ENCODE results near the gene LDLRAD2. TPM values are rescaled to one million over a fixed set of nuclear protein-coding genes. Genes with fewer than 3 reads are reported as not detected.

The LDLRAD2 gene
- total RNA-seq, 6 experiments from 2014 or later = 0.14 TPM; not detected in 5

DNA sequence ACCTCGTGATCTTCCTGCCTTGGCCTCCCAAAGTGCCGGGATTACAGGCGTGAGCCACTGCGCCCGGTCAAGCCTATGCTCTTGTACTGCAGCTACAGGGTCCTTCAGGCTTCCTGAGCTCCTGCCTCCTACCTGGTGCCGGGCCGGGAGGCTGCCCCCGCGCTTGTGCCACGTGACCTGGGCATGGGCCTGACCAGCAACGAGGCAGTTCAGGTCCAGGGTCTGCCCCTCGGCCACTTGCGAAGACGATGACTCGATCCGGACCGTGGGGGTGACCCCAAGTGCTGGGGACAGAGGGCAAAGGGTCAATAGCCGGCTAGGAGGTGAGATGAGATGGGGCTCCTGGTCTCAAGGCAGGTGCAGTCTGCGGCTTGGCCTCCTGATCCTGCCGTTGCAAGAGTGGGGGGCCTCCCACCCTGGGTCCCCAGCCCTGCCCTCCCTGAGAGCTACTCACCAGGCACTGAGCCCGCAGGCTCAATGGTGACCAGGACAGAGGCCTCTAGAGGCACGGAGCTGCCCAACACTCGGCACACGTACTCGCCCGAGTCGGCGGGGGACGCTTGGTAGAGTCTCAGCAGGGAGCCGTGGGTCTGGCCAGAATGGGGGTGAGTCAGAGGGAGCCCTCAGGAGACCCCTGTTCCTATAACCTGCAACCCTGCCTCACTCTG lies 38.0 kb downstream of the LDLRAD2 start:
- no peaks in the 10 kb centered on the region for H3K9me3 Mint-ChIP-seq
- no peak overlapping the region for H3K4me3 Mint-ChIP-seq
- TF ChIP-seq, protein P1, sequence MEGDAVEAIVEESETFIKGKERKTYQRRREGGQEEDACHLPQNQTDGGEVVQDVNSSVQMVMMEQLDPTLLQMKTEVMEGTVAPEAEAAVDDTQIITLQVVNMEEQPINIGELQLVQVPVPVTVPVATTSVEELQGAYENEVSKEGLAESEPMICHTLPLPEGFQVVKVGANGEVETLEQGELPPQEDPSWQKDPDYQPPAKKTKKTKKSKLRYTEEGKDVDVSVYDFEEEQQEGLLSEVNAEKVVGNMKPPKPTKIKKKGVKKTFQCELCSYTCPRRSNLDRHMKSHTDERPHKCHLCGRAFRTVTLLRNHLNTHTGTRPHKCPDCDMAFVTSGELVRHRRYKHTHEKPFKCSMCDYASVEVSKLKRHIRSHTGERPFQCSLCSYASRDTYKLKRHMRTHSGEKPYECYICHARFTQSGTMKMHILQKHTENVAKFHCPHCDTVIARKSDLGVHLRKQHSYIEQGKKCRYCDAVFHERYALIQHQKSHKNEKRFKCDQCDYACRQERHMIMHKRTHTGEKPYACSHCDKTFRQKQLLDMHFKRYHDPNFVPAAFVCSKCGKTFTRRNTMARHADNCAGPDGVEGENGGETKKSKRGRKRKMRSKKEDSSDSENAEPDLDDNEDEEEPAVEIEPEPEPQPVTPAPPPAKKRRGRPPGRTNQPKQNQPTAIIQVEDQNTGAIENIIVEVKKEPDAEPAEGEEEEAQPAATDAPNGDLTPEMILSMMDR (IDR thresholded peaks at IDR 0.05) = no peak
- H3K4me1 Mint-ChIP-seq (ENCODE audit: low read depth) = no peaks in the 10 kb centered on the region
- H3K27ac Mint-ChIP-seq = no peak overlapping the region
- DNase-seq = no peak
- H3K27me3 Mint-ChIP-seq (ENCODE audit: insufficient read depth) = peaks cover 11% of the 10 kb centered on the region
- peaks cover 18% of the 10 kb centered on the region for H3K36me3 Mint-ChIP-seq (ENCODE audit: low read depth)

DNA sequence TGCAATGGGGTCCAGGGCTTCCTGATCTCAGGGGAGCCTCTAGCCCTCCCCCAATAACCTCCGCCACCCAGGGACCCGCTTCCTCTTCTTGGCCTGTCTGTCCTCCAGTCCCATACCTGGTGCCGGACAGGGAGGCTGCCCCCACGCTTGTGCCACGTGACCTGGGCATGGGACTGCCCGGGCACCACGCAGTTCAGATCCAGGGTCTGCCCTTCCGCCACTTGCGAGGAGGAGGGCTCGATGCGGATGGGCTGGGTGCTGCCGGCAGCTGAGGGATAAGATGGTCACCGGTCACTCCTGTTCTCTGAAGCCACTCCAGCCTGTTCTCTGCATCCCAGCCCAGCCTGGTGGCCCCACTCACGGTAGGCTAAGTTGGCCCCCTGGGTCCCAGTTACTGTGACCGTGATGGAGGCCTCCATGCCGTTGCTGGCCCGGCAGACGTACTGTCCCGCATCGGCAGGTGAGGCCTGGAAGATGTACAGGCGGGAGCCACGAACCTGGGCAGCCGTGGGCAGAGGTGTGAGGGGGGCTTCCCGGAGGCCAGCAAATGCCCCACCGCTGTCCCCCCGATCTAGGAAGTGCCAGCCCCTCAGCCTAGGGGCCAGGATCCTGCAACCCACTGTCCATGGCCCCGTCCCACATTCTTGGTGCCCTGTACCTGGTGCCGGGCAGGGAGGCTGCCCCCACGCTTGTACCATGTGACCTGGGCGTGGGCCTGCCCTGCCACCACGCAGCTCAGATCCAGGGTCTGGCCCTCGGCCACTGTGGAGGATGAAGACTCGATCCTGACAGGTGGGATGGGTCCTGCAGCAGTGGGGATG lies 39.6 kb downstream of the LDLRAD2 start:
- DNase-seq = no peak
- peaks cover 4% of the 10 kb centered on the region; the same call in 1 of the 2 replicates for H3K4me1 Mint-ChIP-seq (ENCODE audit: low read depth)
- H3K27me3 Mint-ChIP-seq (ENCODE audit: insufficient read depth) = peaks cover 13% of the 10 kb centered on the region
- no peaks in the 10 kb centered on the region for H3K9me3 Mint-ChIP-seq
- H3K27ac Mint-ChIP-seq = no peak overlapping the region
- H3K4me3 Mint-ChIP-seq = no peak overlapping the region
- H3K36me3 Mint-ChIP-seq (ENCODE audit: low read depth) = peaks cover 26% of the 10 kb centered on the region
- TF ChIP-seq, protein P1 (IDR thresholded peaks at IDR 0.05) = no peak

DNA sequence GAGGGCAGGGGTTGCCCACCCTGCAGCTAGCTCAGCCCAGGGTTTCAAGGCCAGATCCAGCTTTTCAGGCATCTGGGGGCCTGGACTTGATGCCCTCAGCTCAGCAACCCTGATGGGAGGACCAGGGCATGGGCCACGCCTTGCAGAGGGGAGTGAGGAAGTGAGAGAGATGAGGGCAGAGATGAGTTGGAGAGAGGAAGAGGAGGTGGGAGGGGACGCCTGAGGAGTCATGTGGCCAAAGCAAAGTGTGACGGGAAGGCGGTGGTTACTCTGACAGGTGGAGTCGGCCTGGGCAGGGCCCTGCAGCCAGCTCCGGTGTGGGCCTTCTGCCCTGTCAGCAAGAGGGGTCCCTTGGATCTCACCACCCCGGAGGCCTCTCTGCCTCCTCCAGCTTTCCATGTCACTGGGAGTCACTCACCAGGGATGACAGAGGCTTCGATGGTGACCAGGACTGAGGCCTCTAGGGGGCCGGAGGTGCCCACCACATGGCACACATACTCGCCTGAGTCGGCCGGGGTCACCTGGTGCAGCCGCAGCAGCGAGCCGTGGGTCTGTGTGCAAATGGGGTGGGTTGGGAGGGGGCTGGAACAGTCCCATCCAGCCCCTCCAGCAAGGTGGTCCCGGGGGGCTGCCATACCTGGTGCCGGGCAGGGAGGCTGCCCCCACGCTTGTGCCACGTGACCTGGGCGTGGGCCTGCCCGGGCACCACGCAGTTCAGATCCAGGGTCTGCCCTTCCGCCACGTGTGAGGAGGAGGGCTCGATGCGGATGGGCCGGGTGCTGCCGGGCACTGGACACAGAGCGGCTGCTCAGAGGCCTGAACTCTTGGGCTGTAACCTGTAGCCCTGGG lies 40.4 kb downstream of the LDLRAD2 start:
- no peaks in the 10 kb centered on the region for H3K9me3 Mint-ChIP-seq
- H3K36me3 Mint-ChIP-seq (ENCODE audit: low read depth) = peaks cover 26% of the 10 kb centered on the region
- H3K27ac Mint-ChIP-seq = no peak overlapping the region
- peaks cover 14% of the 10 kb centered on the region for H3K27me3 Mint-ChIP-seq (ENCODE audit: insufficient read depth)
- H3K4me3 Mint-ChIP-seq = no peak overlapping the region
- TF ChIP-seq, protein P1 (IDR thresholded peaks at IDR 0.05) = no peak
- peaks cover 7% of the 10 kb centered on the region for H3K4me1 Mint-ChIP-seq (ENCODE audit: low read depth)
- DNase-seq = no peak

DNA sequence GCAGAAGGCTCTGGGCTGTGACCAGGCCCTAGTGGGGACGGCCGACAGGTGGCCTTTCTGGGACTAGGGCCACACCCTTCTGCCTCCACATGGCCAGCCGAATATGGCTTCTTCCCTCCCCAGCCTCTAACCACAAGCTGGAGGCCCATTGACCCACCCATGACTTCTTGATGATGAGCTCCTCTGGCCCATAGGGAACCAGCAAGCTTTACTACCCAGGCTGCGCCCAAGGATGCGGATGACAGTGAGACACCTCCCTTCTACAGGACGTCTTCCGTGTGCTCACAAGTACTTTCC lies 41.0 kb downstream of the LDLRAD2 start:
- Mint-ChIP-seq H3K9me3 (no peaks in the 10 kb centered on the region; the same call in 1 of the 2 replicates), H3K36me3 (ENCODE audit: low read depth) (peaks cover 27% of the 10 kb centered on the region), H3K4me3 (no peak overlapping the region), H3K4me1 (ENCODE audit: low read depth) (peaks cover 12% of the 10 kb centered on the region), H3K27me3 (ENCODE audit: insufficient read depth) (peaks cover 18% of the 10 kb centered on the region), H3K27ac (no peak overlapping the region)
- DNase-seq = no peak
- TF ChIP-seq, protein P1 (IDR thresholded peaks at IDR 0.05) = no peak

DNA sequence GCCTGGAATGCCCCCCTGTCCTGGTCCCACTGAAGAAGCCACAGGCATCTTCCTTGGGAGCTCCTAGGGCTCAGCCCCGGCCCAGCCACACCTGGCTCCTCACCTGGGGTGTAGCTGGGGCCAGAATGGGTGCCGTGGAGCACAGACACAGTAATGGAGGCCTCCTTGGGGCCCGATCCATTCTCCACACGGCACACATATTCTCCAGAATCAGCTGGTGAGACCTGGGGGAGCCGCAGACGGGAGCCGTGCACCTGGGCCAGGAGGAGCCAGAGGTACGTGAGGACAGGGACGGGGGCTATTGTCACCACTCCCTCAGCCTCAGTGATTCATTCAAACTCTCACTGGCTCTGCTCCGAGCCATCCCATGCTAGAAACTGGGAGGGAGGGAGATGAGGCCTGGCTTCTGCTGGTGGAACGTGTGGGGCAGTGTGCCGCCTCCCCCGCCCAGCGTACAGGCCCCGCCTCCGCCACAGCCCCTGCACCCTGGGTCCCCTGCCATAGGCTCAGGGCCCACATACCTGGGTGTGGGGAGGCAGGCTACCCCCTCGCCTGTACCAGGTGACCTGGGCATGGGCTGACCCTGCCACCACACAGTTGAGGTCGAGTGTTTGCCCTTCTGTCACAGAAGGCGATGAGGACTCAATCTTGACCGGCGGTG lies 42.2 kb downstream of the LDLRAD2 start:
- TF ChIP-seq, protein P1 (IDR thresholded peaks at IDR 0.05) = no peak
- H3K27ac Mint-ChIP-seq = no peak overlapping the region
- DNase-seq = no peak
- H3K4me1 Mint-ChIP-seq (ENCODE audit: low read depth) = peaks cover 18% of the 10 kb centered on the region
- H3K9me3 Mint-ChIP-seq = no peaks in the 10 kb centered on the region; the same call in 1 of the 2 replicates
- peaks cover 33% of the 10 kb centered on the region for H3K36me3 Mint-ChIP-seq (ENCODE audit: low read depth)
- H3K27me3 Mint-ChIP-seq (ENCODE audit: insufficient read depth) = peaks cover 26% of the 10 kb centered on the region
- no peak overlapping the region for H3K4me3 Mint-ChIP-seq

All from HFFc6 (cell line).